ENCODE measurements around the gene MYOCOS.

DNA sequence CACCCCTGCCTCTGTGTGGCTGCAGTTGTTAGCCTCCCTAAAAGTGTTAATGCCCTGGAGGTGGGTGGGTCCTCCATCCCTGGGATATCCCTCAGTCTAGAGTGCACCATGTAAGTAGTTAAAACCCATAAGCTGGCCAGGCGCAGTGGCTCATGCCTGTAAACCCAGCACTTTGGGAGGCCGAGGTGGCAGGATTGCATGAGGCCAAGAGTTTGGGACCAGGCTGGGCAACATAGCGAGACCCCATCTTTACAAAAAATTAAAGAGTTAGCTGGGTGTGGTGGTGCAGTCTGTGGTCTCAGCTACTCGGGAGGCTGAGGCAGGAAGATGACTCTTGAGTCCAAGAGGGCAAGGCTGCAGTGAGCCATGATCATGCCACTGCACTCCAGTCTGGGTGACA is 20.2 kb downstream of the MYOCOS start:
- TF ChIP-seq, protein P1, sequence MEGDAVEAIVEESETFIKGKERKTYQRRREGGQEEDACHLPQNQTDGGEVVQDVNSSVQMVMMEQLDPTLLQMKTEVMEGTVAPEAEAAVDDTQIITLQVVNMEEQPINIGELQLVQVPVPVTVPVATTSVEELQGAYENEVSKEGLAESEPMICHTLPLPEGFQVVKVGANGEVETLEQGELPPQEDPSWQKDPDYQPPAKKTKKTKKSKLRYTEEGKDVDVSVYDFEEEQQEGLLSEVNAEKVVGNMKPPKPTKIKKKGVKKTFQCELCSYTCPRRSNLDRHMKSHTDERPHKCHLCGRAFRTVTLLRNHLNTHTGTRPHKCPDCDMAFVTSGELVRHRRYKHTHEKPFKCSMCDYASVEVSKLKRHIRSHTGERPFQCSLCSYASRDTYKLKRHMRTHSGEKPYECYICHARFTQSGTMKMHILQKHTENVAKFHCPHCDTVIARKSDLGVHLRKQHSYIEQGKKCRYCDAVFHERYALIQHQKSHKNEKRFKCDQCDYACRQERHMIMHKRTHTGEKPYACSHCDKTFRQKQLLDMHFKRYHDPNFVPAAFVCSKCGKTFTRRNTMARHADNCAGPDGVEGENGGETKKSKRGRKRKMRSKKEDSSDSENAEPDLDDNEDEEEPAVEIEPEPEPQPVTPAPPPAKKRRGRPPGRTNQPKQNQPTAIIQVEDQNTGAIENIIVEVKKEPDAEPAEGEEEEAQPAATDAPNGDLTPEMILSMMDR (IDR thresholded peaks at IDR 0.05 in 8 of 11, conservative IDR thresholded peaks at IDR 0.05 in 3 of 11): no peak
- TF ChIP-seq POLR2AphosphoS5 (IDR thresholded peaks at IDR 0.05): no peak

Measured in spleen (tissue), 7 donors.